Nephron (organoid): ENCODE measurements around the gene TBC1D3C.
"Not testable (repeated sequence)": the region's sequence is repeated elsewhere in the genome, so short reads cannot be mapped to it uniquely, and the experiment has no call there.

Experiments used
- H3K27ac Mint-ChIP-seq, 3 experiments: 2 replicates each; pipeline ENCODE4 v1.8.0; 2020; ENCODE audit warnings: mixed read lengths in 3 of 3, mild to moderate bottlenecking in 2 of 3, moderate library complexity in 1 of 3
- H3K27me3 Mint-ChIP-seq: 2 replicates; pipeline ENCODE4 v1.8.0; 2021; ENCODE audit warnings: low read depth, mild to moderate bottlenecking, moderate library complexity, mixed read lengths
- H3K36me3 Mint-ChIP-seq: 2 replicates; pipeline ENCODE4 v1.8.0; 2020; ENCODE audit warnings: low read depth, mixed read lengths
- H3K4me1 Mint-ChIP-seq: 2 replicates; pipeline ENCODE4 v1.8.0; 2020; ENCODE audit warnings: mixed read lengths
- H3K4me3 Mint-ChIP-seq, 3 experiments: 2 replicates each; pipeline ENCODE4 v1.8.0; 2020; ENCODE audit warnings: mild to moderate bottlenecking in 3 of 3, mixed read lengths in 3 of 3, moderate library complexity in 2 of 3
- H3K9me3 Mint-ChIP-seq: 2 replicates; pipeline ENCODE4 v1.8.0; 2020; ENCODE audit warnings: mixed read lengths

Gene TBC1D3C

DNA sequence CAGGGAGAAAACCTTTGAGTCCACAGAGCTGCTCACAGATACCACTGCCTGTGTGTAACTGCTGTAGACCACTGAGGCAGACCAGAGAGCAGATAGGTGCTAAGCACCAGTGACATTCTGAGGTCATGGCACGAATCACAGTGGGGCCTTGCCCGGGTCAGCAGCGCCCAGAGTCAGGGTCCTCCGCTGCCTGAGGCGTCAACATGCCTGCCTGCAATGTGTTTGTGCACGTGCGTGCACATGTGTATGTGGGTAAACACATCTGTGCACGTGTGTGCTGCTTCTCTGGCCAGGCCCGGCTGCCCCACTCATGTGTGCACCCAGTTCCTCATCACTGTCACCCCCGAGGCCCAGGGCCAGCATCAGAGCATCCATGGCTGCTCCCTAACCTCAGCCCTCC is at the start of gene TBC1D3C:
TSS of gene TBC1D3C (minus strand) at position 101 of the 400 bp plus-strand sequence. CDS start 1,568 bp downstream, outside the sequence.
- H3K27me3 Mint-ChIP-seq, H3K27ac Mint-ChIP-seq, H3K4me1 Mint-ChIP-seq, H3K36me3 Mint-ChIP-seq, H3K9me3 Mint-ChIP-seq, H3K4me3 Mint-ChIP-seq: not testable (repeated sequence)

DNA sequence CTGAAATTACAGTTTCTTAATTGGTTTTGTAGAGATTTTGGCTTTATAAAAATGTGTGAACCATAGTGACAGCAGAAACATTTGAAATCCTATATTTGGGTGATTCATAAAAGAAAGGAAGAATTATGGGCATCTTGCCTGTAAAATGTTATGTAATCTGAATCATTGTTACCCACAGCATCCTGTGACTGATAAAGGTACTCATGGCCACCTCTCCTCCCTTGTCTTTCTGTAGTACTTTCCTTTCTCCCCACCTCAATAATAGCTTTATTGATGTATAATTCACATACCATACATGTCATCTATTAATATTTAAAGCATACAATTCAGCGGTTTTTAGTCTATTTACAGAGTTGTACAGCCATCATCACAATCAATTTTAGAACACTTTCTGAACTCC is 30.8 kb upstream of the TBC1D3C start:
- not testable (repeated sequence) for H3K4me3 Mint-ChIP-seq

DNA sequence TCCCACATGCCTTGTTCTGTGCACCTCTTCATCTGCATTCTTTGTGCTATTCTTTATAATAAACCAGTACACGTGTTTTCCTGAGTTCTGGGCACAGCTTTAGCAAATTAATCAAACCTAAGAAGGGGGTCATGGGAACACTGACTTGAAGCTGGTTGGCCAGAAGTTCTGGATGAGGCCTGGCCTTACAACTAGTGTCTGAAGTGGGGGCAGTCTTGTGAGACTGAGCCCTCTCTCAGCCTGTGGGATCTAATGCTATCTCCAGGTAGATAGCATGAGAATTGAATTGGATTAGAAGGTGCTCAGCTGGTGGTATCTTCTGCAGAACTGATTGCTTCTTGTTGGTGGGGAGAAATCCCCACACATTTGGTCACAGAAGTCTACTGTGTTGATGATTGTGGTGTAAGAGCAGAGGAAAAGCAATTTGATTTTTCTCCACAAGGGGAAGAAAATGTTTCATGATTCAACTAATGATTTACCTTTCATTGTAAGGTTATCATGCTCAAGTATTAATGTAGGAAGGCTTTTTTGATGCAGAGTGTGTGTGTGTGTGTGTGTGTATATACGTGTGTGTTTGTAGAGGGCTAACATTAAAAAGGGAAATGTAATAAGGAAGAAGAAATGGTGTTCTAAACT is 25.7 kb upstream of the TBC1D3C start:
- H3K27me3 Mint-ChIP-seq, H3K4me1 Mint-ChIP-seq, H3K9me3 Mint-ChIP-seq, H3K27ac Mint-ChIP-seq, H3K36me3 Mint-ChIP-seq, H3K4me3 Mint-ChIP-seq: not testable (repeated sequence)

More for the DNA sequence above, 30.8 kb upstream of the TBC1D3C start:
- not testable (repeated sequence) for H3K4me1 Mint-ChIP-seq, H3K36me3 Mint-ChIP-seq, H3K9me3 Mint-ChIP-seq, H3K27ac Mint-ChIP-seq, H3K27me3 Mint-ChIP-seq

DNA sequence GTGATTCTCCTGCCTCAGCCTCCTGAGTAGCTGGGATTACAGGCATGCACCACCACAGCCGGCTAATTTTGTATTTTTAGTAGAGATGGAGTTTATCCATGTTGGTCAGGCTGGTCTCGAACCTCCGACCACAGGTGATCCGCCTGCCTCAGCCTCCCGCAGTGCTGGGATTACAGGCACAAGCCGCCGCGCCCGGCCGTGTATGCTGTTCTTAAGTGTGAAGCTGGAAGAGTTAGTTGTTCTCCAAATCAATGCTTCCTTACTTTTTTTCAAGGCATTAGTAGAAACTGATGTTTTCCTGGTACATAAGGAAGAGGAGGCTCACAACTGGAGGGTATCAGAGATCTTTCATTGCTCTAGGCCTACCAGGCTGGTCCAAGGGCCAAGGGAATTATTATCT is 19.7 kb upstream of the TBC1D3C start:
- not testable (repeated sequence) for H3K4me1 Mint-ChIP-seq, H3K4me3 Mint-ChIP-seq

DNA sequence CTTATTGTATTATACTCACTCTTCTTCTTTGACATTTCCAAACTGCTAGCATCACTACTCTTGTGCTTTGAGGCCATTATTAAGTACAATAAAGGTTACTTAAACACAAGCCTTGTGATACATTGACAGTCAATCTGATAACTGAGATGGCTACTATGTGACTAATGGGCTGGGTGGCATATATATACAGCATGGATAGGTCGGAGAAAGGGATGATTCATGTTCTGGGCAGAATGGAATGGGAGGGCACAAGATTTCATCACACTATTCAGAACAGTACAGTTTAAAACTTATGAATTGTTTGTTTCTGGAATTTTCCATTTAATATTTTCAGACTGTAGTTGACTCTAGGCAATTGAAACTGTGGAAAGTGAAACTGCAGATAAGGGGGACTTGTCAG is 18.9 kb upstream of the TBC1D3C start:
- H3K9me3 Mint-ChIP-seq, H3K27me3 Mint-ChIP-seq, H3K36me3 Mint-ChIP-seq, H3K4me3 Mint-ChIP-seq, H3K4me1 Mint-ChIP-seq, H3K27ac Mint-ChIP-seq: not testable (repeated sequence)

More for the DNA sequence above, 19.7 kb upstream of the TBC1D3C start:
- H3K9me3 Mint-ChIP-seq, H3K36me3 Mint-ChIP-seq, H3K27ac Mint-ChIP-seq, H3K27me3 Mint-ChIP-seq: not testable (repeated sequence)
